Gastrocnemius medialis (tissue), 4 donors: Measurements from ENCODE around the gene ANKRD22. TPM values are rescaled to one million over a fixed set of nuclear protein-coding genes. Genes with fewer than 3 reads are reported as not detected.

ENCODE experiments used
- ATAC-seq, 2 donors: fragments of 150-250 bp; one replicate each; pipeline ENCODE4 v1.9.1; 2016
- DNase-seq, 2 donors: peaks; one replicate each; pipeline ENCODE4 v3.0.0-alpha.2; 2019
- H3K27ac ChIP-seq, 4 donors: fragments of 200-600 bp; sonication (generic); 1 replicate in 1 of 4; 2 replicates in 3 of 4; pipeline ENCODE4 v1.5.1; 2016 to 2018; ENCODE audit warnings: mild to moderate bottlenecking in 2 of 4, moderate library complexity in 1 of 4
- H3K27me3 ChIP-seq, 3 donors: fragments of 200-600 bp; sonication (generic) in 2 of 3; 1 replicate in 1 of 3; 2 replicates in 2 of 3; pipeline versions ENCODE4 v1.5.1 to v1.6.0; 2016 to 2019; ENCODE audit warnings: mild to moderate bottlenecking in 1 of 3, moderate library complexity in 1 of 3
- H3K36me3 ChIP-seq, 2 donors: fragments of 200-600 bp; sonication (generic) in 1 of 2; one replicate each; pipeline ENCODE4 v1.5.1; 2017 to 2018
- H3K4me1 ChIP-seq, 2 donors: fragments of 200-600 bp; sonication (generic) in 1 of 2; one replicate each; pipeline ENCODE4 v1.5.1; 2016 to 2017; ENCODE audit warnings: mild to moderate bottlenecking in 2 of 2
- H3K4me3 ChIP-seq, 4 donors: fragments of 200-600 bp; sonication (generic) in 3 of 4; 1 replicate in 1 of 4; 2 replicates in 3 of 4; pipeline ENCODE4 v1.5.1; 2016 to 2019; ENCODE audit warnings: mild to moderate bottlenecking in 2 of 4
- H3K9me3 ChIP-seq, 3 donors: fragments of 200-600 bp; sonication (generic) in 2 of 3; 1 replicate in 1 of 3; 2 replicates in 2 of 3; pipeline ENCODE4 v1.5.1; 2016 to 2019
- CTCF ChIP-seq, 5 experiments: fragments of 450-650 bp in 3 of 5; fragments of 200-600 bp in 2 of 5; sonication (generic) in 2 of 5; IDR thresholded peaks in 4 of 5; conservative IDR thresholded peaks in 1 of 5; 1 replicate in 4 of 5; 2 replicates in 1 of 5; pipeline ENCODE4 v1.5.1; 2016 to 2019; ENCODE audit warnings: antibody characterized with exemption in 5 of 5, mild to moderate bottlenecking in 3 of 5, moderate library complexity in 3 of 5
- POLR2A ChIP-seq, 2 donors: fragments of 450-650 bp; IDR thresholded peaks; one replicate each; pipeline ENCODE4 v1.6.1; 2017; ENCODE audit warnings: antibody characterized with exemption in 2 of 2, mild to moderate bottlenecking in 2 of 2, moderate library complexity in 2 of 2
- in situ Hi-C, 4 donors: fragments of 200-750 bp; cut with MboI; loops; one replicate each; pipeline versions ENCODE4 v1.15.0 to v1.8.0; 2017; ENCODE audit warnings: low sequenced_read_pairs in 4 of 4
- intact Hi-C: fragments of 100-400 bp; cut with DNase I; formaldehyde crosslinking; loops from one replicate; pipeline ENCODE4 v1.15.1; 2023; ENCODE audit warnings: low total_unique reads
- total RNA-seq, 4 donors: library from RNA; depleted of rRNA; stranded (reverse); fragments of >200 nt; gene quantifications; one replicate each; pipeline versions ENCODE4 v1.1.0 to v1.2.3, GENCODE V29; 2016

The ANKRD22 gene
- total RNA-seq, 4 donors from 2014 or later = not detected

- no peaks in the 10 kb centered on the region for H3K4me1 ChIP-seq
- H3K36me3 ChIP-seq = no peaks in the 10 kb centered on the region
- in situ Hi-C loops = no loop called here
- ATAC-seq = no peak
- no peak overlapping the region for H3K4me3 ChIP-seq
- H3K27ac ChIP-seq = no peak overlapping the region
- no peaks in the 10 kb centered on the region for H3K9me3 ChIP-seq
- intact Hi-C loops = no loop called here
- no peak for DNase-seq
- no peak for TF ChIP-seq CTCF (IDR thresholded peaks at IDR 0.05 in 4 of 5, conservative IDR thresholded peaks at IDR 0.05 in 1 of 5)
- TF ChIP-seq POLR2A (IDR thresholded peaks at IDR 0.05) = no peak
- no peaks in the 10 kb centered on the region for H3K27me3 ChIP-seq
Measured at GRCh38 chr10:88861036-88861435, 9.4 kb upstream of the ANKRD22 start.

- DNase-seq (no peak), ATAC-seq (no peak)
- TF ChIP-seq POLR2A (IDR thresholded peaks at IDR 0.05) (no peak), CTCF (IDR thresholded peaks at IDR 0.05 in 4 of 5, conservative IDR thresholded peaks at IDR 0.05 in 1 of 5) (no peak)
- intact Hi-C loops (no loop called here), in situ Hi-C loops (no loop called here)
- Histone ChIP-seq H3K27ac (no peak overlapping the region), H3K4me3 (no peak overlapping the region), H3K27me3 (no peaks in the 10 kb centered on the region), H3K36me3 (no peaks in the 10 kb centered on the region), H3K9me3 (no peaks in the 10 kb centered on the region), H3K4me1 (no peaks in the 10 kb centered on the region)
Measured at GRCh38 chr10:88858491-88858890, 6.8 kb upstream of the ANKRD22 start.

GRCh38 chr10:88857831-88858230 is 6.2 kb upstream of the ANKRD22 start:
- H3K4me1 ChIP-seq = no peaks in the 10 kb centered on the region
- intact Hi-C loops (no loop called here), in situ Hi-C loops (no loop called here)
- H3K36me3 ChIP-seq = no peaks in the 10 kb centered on the region
- ATAC-seq (no peak), DNase-seq (no peak)
- no peak overlapping the region for H3K27ac ChIP-seq
- no peaks in the 10 kb centered on the region for H3K27me3 ChIP-seq
- no peak for TF ChIP-seq POLR2A (IDR thresholded peaks at IDR 0.05)
- TF ChIP-seq CTCF (IDR thresholded peaks at IDR 0.05 in 4 of 5, conservative IDR thresholded peaks at IDR 0.05 in 1 of 5) = no peak
- H3K9me3 ChIP-seq = no peaks in the 10 kb centered on the region
- H3K4me3 ChIP-seq = no peak overlapping the region

- H3K36me3 ChIP-seq = no peaks in the 10 kb centered on the region
- DNase-seq (no peak), ATAC-seq (no peak)
- no peak overlapping the region for H3K4me3 ChIP-seq
- no peak for TF ChIP-seq CTCF (IDR thresholded peaks at IDR 0.05 in 4 of 5, conservative IDR thresholded peaks at IDR 0.05 in 1 of 5)
- no peak for TF ChIP-seq POLR2A (IDR thresholded peaks at IDR 0.05)
- no peak overlapping the region for H3K27ac ChIP-seq
- in situ Hi-C loops (no loop called here), intact Hi-C loops (no loop called here)
- no peaks in the 10 kb centered on the region for H3K4me1 ChIP-seq
- H3K9me3 ChIP-seq = no peaks in the 10 kb centered on the region
- H3K27me3 ChIP-seq = no peaks in the 10 kb centered on the region
Measured at GRCh38 chr10:88854684-88855083, 3.0 kb upstream of the ANKRD22 start.

- Histone ChIP-seq H3K27ac (no peak overlapping the region), H3K9me3 (no peaks in the 10 kb centered on the region), H3K36me3 (no peaks in the 10 kb centered on the region), H3K4me3 (no peak overlapping the region), H3K4me1 (no peaks in the 10 kb centered on the region), H3K27me3 (no peaks in the 10 kb centered on the region)
- ATAC-seq = no peak
- in situ Hi-C loops = no loop called here
- no peak for DNase-seq
- TF ChIP-seq POLR2A (IDR thresholded peaks at IDR 0.05) (no peak), CTCF (IDR thresholded peaks at IDR 0.05 in 4 of 5, conservative IDR thresholded peaks at IDR 0.05 in 1 of 5) (no peak)
- intact Hi-C loops = no loop called here
Measured at GRCh38 chr10:88853155-88853881, 1.7 kb upstream of the ANKRD22 start.
